ENCODE measurements around the gene ANO5. TPM values are rescaled to one million over a fixed set of nuclear protein-coding genes. Genes with fewer than 3 reads are reported as not detected.

ANO5 gene
- total and polyA plus RNA-seq, 2 donors (not counting 3 experiments of a cell fraction or from before 2014, with no cell fraction given): 0.32 to 0.46 TPM

DNA sequence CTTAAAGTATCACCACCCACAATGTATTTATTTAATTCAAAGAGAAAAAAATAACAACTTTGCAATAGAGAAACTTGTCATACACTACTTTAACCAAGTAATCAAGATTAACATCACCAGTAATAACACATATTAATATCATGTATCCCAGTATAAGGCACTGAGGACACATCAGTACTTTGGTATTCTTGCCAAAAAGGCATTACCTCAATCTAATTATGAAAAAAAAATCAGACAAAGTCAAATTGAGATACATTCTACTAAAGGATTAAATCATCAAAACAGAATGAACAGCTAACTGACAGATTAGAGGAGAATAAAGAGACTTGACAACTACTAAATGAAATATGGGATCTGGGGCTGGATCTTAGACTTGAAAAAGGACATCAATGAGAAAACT is 109.5 kb downstream of the ANO5 start:
- BruUV-seq (replicated peaks): no TSS peak
- dilution Hi-C loops (cut with MboI; ENCODE audit: extremely low pct_ligation_motif_present, low sequenced_read_pairs): no loop called here

More for the DNA sequence above, 109.5 kb downstream of the ANO5 start:
- TF ChIP-seq POLR2A (IDR thresholded peaks at IDR 0.05; ENCODE audit: low read depth, low read length): no peak
- TF ChIP-seq JUN (IDR thresholded peaks at IDR 0.05; ENCODE audit: borderline replicate concordance, insufficient read depth, insufficient read length, low read depth): no peak
- TF ChIP-seq GATA2 (IDR thresholded peaks at IDR 0.05; ENCODE audit: insufficient read depth, insufficient read length, low read depth, low read length): no peak
- no peak for TF ChIP-seq EZH2 (IDR thresholded peaks at IDR 0.05; ENCODE audit: borderline replicate concordance, low read depth, low read length, severe bottlenecking)
- TF ChIP-seq, protein P1, sequence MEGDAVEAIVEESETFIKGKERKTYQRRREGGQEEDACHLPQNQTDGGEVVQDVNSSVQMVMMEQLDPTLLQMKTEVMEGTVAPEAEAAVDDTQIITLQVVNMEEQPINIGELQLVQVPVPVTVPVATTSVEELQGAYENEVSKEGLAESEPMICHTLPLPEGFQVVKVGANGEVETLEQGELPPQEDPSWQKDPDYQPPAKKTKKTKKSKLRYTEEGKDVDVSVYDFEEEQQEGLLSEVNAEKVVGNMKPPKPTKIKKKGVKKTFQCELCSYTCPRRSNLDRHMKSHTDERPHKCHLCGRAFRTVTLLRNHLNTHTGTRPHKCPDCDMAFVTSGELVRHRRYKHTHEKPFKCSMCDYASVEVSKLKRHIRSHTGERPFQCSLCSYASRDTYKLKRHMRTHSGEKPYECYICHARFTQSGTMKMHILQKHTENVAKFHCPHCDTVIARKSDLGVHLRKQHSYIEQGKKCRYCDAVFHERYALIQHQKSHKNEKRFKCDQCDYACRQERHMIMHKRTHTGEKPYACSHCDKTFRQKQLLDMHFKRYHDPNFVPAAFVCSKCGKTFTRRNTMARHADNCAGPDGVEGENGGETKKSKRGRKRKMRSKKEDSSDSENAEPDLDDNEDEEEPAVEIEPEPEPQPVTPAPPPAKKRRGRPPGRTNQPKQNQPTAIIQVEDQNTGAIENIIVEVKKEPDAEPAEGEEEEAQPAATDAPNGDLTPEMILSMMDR (IDR thresholded peaks at IDR 0.05; ENCODE audit: extremely low read depth in 1 of 2, insufficient read depth in 1 of 2, low read depth in 1 of 2, low read length in 2 of 2): no peak
- TF ChIP-seq MYC (IDR thresholded peaks at IDR 0.05; ENCODE audit: low read depth, low read length): no peak
- no peak for TF ChIP-seq POLR2AphosphoS5 (IDR thresholded peaks at IDR 0.05; ENCODE audit: insufficient read depth, low read depth, low read length)
- TF ChIP-seq FOS (IDR thresholded peaks at IDR 0.05; ENCODE audit: borderline replicate concordance, insufficient read depth, low read length): no peak
- no peak for TF ChIP-seq MAX (IDR thresholded peaks at IDR 0.05; ENCODE audit: insufficient read depth, insufficient read length)
- intact Hi-C loops (cut with micrococcal nuclease): no loop called here
- POLR2A ChIA-PET: no interaction called here
- no peak overlapping the region for H2AFZ ChIP-seq (ENCODE audit: low read depth, low read length)
- no peak overlapping the region for H3K9ac ChIP-seq (replicated peaks; ENCODE audit: extremely low read depth, insufficient read depth, low read length)
- no peaks in the 10 kb centered on the region for H3K9me3 ChIP-seq (replicated peaks; ENCODE audit: control insufficient read depth, insufficient read depth, low read length)
- peaks cover 0 to 12% of the 10 kb centered on the region in 2 experiments for H3K27me3 ChIP-seq (ENCODE audit: control insufficient read depth in 2 of 2, insufficient read depth in 2 of 2, low read length in 2 of 2)
- no peaks in the 10 kb centered on the region for H3K79me2 ChIP-seq (ENCODE audit: control insufficient read depth, insufficient read depth, low read length)
- CTCF ChIA-PET: no interaction called here
- H3K9me1 ChIP-seq (replicated peaks; ENCODE audit: control insufficient read depth, extremely low read depth, insufficient read depth, low read length): no peaks in the 10 kb centered on the region
- no peak overlapping the region for H3K27ac ChIP-seq (ENCODE audit: insufficient read depth, low read depth, low read length)
- H3K4me1 ChIP-seq (ENCODE audit: control insufficient read depth, extremely low read depth, insufficient read depth, low read length): no peaks in the 10 kb centered on the region
- DNase-seq (ENCODE audit: low read depth, low spot score): no peak
- FAIRE-seq: no peak
- H3K36me3 ChIP-seq (ENCODE audit: control insufficient read depth in 2 of 2, extremely low read depth in 1 of 2, insufficient read depth in 2 of 2, low read length in 2 of 2): no peaks in the 10 kb centered on the region
- H3K4me3 ChIP-seq (replicated peaks in 1 of 3; ENCODE audit: insufficient read depth in 1 of 3, low read depth in 1 of 3, low read length in 3 of 3): no peak overlapping the region
- H3K4me2 ChIP-seq (ENCODE audit: insufficient read depth, low read length): no peak overlapping the region
- H4K20me1 ChIP-seq (replicated peaks; ENCODE audit: control insufficient read depth, extremely low read depth, insufficient read depth, low read length): no peaks in the 10 kb centered on the region
